Esophagus squamous epithelium (tissue), 5 donors: ENCODE measurements around the gene ZFAND3. TPM values are rescaled to one million over a fixed set of nuclear protein-coding genes. Genes with fewer than 3 reads are reported as not detected.

ENCODE experiments used
- DNase-seq: peaks from one replicate; lab custom pipeline; 2025; lab: John Stamatoyannopoulos, UW
- H3K27ac ChIP-seq, 4 donors: fragments of 200-600 bp; sonication (generic); one replicate each; pipeline ENCODE4 v1.5.1; 2016 to 2019; ENCODE audit warnings: mild to moderate bottlenecking in 1 of 4
- H3K27me3 ChIP-seq, 4 donors: fragments of 200-600 bp; sonication (generic); 1 replicate in 3 of 4; 2 replicates in 1 of 4; pipeline versions ENCODE4 v1.5.1 to v1.6.0; 2017 to 2021; ENCODE audit warnings: antibody characterized with exemption in 1 of 4
- H3K36me3 ChIP-seq, 3 donors: fragments of 200-600 bp; sonication (generic); one replicate each; pipeline ENCODE4 v1.5.1; 2016 to 2019
- H3K4me1 ChIP-seq, 3 donors: fragments of 200-600 bp; sonication (generic); one replicate each; pipeline ENCODE4 v1.5.1; 2017 to 2019
- H3K4me3 ChIP-seq, 4 donors: fragments of 200-600 bp; sonication (generic); 1 replicate in 3 of 4; 2 replicates in 1 of 4; pipeline ENCODE4 v1.5.1; 2016 to 2019; ENCODE audit warnings: mild to moderate bottlenecking in 2 of 4, moderate library complexity in 1 of 4
- H3K9me3 ChIP-seq, 3 donors: fragments of 200-600 bp; sonication (generic); one replicate each; pipeline ENCODE4 v1.5.1; 2016 to 2019
- POLR2A ChIP-seq, 4 donors: fragments of 450-650 bp; IDR thresholded peaks; one replicate each; pipeline ENCODE4 v1.6.1; 2017; ENCODE audit warnings: antibody characterized with exemption in 4 of 4, mild to moderate bottlenecking in 4 of 4, moderate library complexity in 3 of 4
- WGBS, 2 donors: methylation state at CpG; one replicate each; pipeline ENCODE4 v1.1.5; 2018; 5-methylcytosine and 5-hydroxymethylcytosine counted together
- intact Hi-C: fragments of 100-400 bp; cut with DNase I; formaldehyde crosslinking; loops from one replicate; pipeline ENCODE4 v1.15.0; 2022
- total RNA-seq, 4 donors: library from RNA; depleted of rRNA; stranded (reverse); fragments of >200 nt; gene quantifications; one replicate each; pipeline ENCODE4 v1.1.0, GENCODE V29; 2016
- TF ChIP-seq, protein P1 (sequence below), 6 experiments: fragments of 450-650 bp in 4 of 6; fragments of 200-600 bp in 2 of 6; sonication (generic) in 2 of 6; IDR thresholded peaks; one replicate each; pipeline ENCODE4 v1.5.1; 2016 to 2019; ENCODE audit warnings: antibody characterized with exemption in 6 of 6, mild to moderate bottlenecking in 4 of 6, moderate library complexity in 4 of 6
- donor health status: DM: yes; HTN: yes; CAD: no.

ZFAND3 gene
- total RNA-seq, 4 donors from 2014 or later, result 15.7 to 23.8 (median 20.9) TPM

DNA sequence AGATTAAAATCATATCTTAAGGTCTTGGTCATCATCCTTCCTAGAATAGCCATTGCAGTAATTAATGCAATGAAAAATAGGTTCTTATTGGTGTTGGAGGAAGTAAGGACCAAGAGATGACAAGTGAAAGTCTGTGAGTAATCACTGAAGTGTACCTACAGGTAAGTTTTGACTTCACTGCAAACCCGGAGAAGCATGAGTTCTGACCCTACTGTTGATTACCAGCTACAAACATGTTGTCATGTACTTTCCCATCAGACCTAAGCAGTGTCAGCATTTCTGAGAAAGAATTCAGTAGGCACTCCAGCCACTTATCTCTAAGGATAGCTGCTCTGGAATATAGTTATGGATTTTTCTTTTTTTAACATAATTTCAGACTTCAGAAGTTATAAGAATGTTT is 280.9 kb downstream of the ZFAND3 start:
- no peaks in the 10 kb centered on the region for H3K27me3 ChIP-seq
- intact Hi-C loops, result no loop called here
- H3K4me3 ChIP-seq, result no peak overlapping the region
- no peaks in the 10 kb centered on the region for H3K9me3 ChIP-seq
- TF ChIP-seq, protein P1, sequence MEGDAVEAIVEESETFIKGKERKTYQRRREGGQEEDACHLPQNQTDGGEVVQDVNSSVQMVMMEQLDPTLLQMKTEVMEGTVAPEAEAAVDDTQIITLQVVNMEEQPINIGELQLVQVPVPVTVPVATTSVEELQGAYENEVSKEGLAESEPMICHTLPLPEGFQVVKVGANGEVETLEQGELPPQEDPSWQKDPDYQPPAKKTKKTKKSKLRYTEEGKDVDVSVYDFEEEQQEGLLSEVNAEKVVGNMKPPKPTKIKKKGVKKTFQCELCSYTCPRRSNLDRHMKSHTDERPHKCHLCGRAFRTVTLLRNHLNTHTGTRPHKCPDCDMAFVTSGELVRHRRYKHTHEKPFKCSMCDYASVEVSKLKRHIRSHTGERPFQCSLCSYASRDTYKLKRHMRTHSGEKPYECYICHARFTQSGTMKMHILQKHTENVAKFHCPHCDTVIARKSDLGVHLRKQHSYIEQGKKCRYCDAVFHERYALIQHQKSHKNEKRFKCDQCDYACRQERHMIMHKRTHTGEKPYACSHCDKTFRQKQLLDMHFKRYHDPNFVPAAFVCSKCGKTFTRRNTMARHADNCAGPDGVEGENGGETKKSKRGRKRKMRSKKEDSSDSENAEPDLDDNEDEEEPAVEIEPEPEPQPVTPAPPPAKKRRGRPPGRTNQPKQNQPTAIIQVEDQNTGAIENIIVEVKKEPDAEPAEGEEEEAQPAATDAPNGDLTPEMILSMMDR (IDR thresholded peaks at IDR 0.05), result no peak
- no peak for TF ChIP-seq POLR2A (IDR thresholded peaks at IDR 0.05)
- peaks cover 0 to 6% (median 0%) of the 10 kb centered on the region in 3 donors for H3K4me1 ChIP-seq
- no peak for DNase-seq
- 52 to 61% methylated on average over 1 of the region's 1 CpG for WGBS, 2 donors
- no peak overlapping the region for H3K27ac ChIP-seq
- H3K36me3 ChIP-seq, result peaks cover 0 to 9% (median 0%) of the 10 kb centered on the region in 3 donors

DNA sequence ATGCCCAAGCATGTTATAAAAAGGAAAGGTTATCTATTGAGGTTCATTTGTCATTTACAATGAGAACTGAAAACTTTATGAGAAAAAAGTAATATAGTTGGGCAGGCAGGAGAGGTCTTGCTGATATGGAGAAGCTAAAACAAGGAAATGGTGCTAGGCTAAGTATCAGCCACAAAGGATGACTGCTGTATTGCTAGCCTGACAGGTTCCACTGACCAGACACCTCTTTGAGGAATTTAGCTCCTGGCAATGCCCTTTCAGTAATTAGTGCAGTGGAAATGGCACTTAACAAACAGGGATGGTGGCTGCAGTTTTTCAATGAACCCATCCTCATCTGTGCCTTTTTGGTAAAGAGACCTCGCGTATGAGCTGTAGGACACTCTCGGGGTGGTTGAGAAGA is 284.4 kb downstream of the ZFAND3 start:
- intact Hi-C loops, result no loop called here
- Histone ChIP-seq H3K9me3 (no peaks in the 10 kb centered on the region), H3K27ac (no peak overlapping the region), H3K27me3 (no peaks in the 10 kb centered on the region), H3K36me3 (peaks cover 0 to 9% (median 0%) of the 10 kb centered on the region in 3 donors), H3K4me1 (peaks cover 0 to 16% (median 5%) of the 10 kb centered on the region in 3 donors), H3K4me3 (no peak overlapping the region)
- no peak for DNase-seq
- TF ChIP-seq, protein P1 (IDR thresholded peaks at IDR 0.05), result no peak
- no peak for TF ChIP-seq POLR2A (IDR thresholded peaks at IDR 0.05)
- 97 to 100% methylated on average over 3 of the region's 3 CpGs for WGBS, 2 donors

DNA sequence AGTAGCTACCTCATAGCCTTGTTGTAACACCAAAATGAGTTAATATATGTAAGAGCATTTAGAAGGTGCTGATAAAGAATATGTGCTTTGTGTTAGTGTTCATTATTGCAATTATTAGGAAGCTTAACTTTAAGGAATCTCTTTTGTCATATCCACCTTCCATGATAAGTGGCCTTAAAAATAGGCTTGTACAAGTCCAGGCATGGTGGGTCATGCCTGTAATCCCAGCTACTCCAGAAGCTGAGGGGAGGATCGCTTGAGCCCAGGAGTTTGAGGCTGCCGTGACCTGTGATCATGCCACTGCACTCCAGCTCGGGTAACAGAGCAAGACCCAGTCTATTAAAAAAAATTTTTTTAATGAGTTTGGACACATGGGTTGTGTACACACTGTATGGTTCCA is 285.5 kb downstream of the ZFAND3 start:
- TF ChIP-seq, protein P1 (IDR thresholded peaks at IDR 0.05), result no peak
- TF ChIP-seq POLR2A (IDR thresholded peaks at IDR 0.05), result no peak
- Histone ChIP-seq H3K4me1 (peaks cover 0 to 20% (median 5%) of the 10 kb centered on the region in 3 donors), H3K4me3 (no peak overlapping the region), H3K36me3 (peaks cover 0 to 9% (median 0%) of the 10 kb centered on the region in 3 donors), H3K27me3 (no peaks in the 10 kb centered on the region), H3K9me3 (no peaks in the 10 kb centered on the region), H3K27ac (no peak overlapping the region)
- intact Hi-C loops, result no loop called here
- no peak for DNase-seq
- 81 to 100% methylated on average over 1 to 3 of the region's 3 CpGs for WGBS, 2 donors

DNA sequence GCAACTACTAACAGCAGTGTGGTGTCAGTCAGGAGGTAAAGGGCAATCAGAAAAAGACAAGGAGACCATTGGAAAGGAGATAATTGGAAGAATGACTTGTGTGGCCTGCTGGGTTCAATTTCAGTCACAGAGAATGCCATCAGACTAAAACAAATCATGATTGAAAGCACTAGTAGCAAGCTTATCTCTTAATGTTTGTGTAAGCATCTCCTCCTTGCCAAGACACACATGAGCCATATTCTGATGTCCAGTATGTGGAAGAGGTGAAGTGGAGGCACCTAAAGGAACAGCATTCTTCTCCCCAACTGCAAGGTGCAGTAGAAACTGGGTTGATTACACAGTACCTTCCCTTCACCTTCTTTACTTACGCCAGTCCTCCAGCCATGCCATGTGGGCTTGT is 287.5 kb downstream of the ZFAND3 start:
- no peaks in the 10 kb centered on the region for H3K9me3 ChIP-seq
- H3K36me3 ChIP-seq, result peaks cover 0 to 5% (median 0%) of the 10 kb centered on the region in 3 donors
- TF ChIP-seq, protein P1 (IDR thresholded peaks at IDR 0.05), result no peak
- no peak for TF ChIP-seq POLR2A (IDR thresholded peaks at IDR 0.05)
- peaks cover 3 to 36% (median 5%) of the 10 kb centered on the region in 3 donors for H3K4me1 ChIP-seq
- intact Hi-C loops, result no loop called here
- no peak overlapping the region for H3K4me3 ChIP-seq
- DNase-seq, result no peak
- no peaks in the 10 kb centered on the region for H3K27me3 ChIP-seq
- H3K27ac ChIP-seq, result no peak overlapping the region
- WGBS, 2 donors, result 100% methylated on average over 1 of the region's 1 CpG

DNA sequence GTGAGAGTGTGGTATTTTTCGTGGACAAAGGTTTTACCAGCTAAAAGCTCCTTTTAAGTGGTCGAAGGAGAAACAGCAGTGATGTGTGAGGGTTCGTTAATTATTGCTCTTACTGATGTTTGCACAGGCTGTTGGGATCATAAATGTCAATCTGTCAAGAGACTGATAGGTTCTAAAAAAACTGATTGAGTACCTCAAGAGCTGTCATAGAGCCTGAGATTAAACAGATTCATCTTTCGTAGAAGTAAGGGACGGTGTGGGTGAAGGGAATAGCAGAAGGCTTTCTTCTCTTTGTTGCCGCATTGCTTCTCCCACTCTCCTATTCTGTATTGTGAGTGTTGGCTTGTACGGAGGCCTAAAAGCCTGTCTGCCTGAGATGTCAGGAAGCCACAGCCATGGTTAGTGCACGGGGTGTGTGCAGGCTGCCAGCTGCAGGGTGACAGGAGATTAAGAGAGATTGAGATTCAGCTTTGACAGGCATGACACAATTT is 291.0 kb downstream of the ZFAND3 start:
- Histone ChIP-seq H3K4me3 (no peak overlapping the region), H3K36me3 (no peaks in the 10 kb centered on the region), H3K9me3 (no peaks in the 10 kb centered on the region), H3K27me3 (no peaks in the 10 kb centered on the region), H3K4me1 (peaks cover 5 to 49% (median 9%) of the 10 kb centered on the region in 3 donors), H3K27ac (no peak overlapping the region)
- TF ChIP-seq, protein P1 (IDR thresholded peaks at IDR 0.05), result no peak
- TF ChIP-seq POLR2A (IDR thresholded peaks at IDR 0.05), result no peak
- WGBS, 2 donors, result 63 to 72% methylated on average over 8 of the region's 8 CpGs
- no peak for DNase-seq
- intact Hi-C loops, result no loop called here
